PC-3 (cell line): ENCODE measurements around the gene RCSD1. TPM values are rescaled to one million over a fixed set of nuclear protein-coding genes. Genes with fewer than 3 reads are reported as not detected.
A peak's percentile ranks its signal among the peaks of the same experiment; 100 is the strongest.

Experiments
- ATAC-seq: fragments of 200-7000 bp; cut with Tn5 transposase; 2 replicates; pipeline ENCODE4 v1.9.1; 2020; ENCODE audit warnings: mild to moderate bottlenecking, moderate library complexity
- BruUV-seq: library from RNA; stranded (reverse); fragments of 400-500 nt; replicated peaks from 2 replicates; lab custom pipeline; 2021; lab: Mats Ljungman, UMichigan
- CTCF ChIA-PET: fragments of 300-600 bp; sonication (Branson Sonifier 250); formaldehyde crosslinking; loops from one replicate; lab custom pipeline; 2022; ENCODE audit warnings: antibody characterized with exemption; lab: Charles Lee
- POLR2A ChIA-PET: fragments of 300-600 bp; sonication (Branson Sonifier 250); formaldehyde crosslinking; loops from one replicate; lab custom pipeline; 2022; ENCODE audit warnings: antibody characterized with exemption; ENCODE audit not compliant: unreplicated experiment; lab: Charles Lee
- DNase-seq: peaks from one replicate; pipeline ENCODE4 v3.0.0-alpha.2; 2015
- H2AFZ ChIP-seq: fragments of 300-600 bp; sonication (generic); 2 replicates; pipeline ENCODE4 v1.6.0; 2016; ENCODE audit warnings: antibody characterized with exemption, low read length
- H3F3A ChIP-seq: fragments of 300-600 bp; sonication (generic); one replicate; pipeline ENCODE4 v1.6.0; 2017; ENCODE audit warnings: antibody characterized with exemption, low read length, control low read depth, mild to moderate bottlenecking; ENCODE audit not compliant: unreplicated experiment
- H3K27ac ChIP-seq: fragments of 300-600 bp; sonication (generic); 2 replicates; pipeline ENCODE4 v1.5.1; 2016; ENCODE audit warnings: mild to moderate bottlenecking, low read length
- H3K27me3 ChIP-seq: fragments of 300-600 bp; sonication (generic); 2 replicates; pipeline ENCODE4 v1.6.1; 2016; ENCODE audit warnings: low read length, mixed read lengths
- H3K36me3 ChIP-seq: fragments of 300-600 bp; sonication (generic); 2 replicates; pipeline ENCODE4 v1.6.1; 2016; ENCODE audit warnings: low read depth, mixed run types, low read length, mixed read lengths
- H3K4me1 ChIP-seq: fragments of 300-600 bp; sonication (generic); 2 replicates; pipeline ENCODE4 v1.5.1; 2016; ENCODE audit warnings: low read length; ENCODE audit not compliant: insufficient read depth
- H3K4me2 ChIP-seq: fragments of 300-600 bp; sonication (generic); 2 replicates; pipeline ENCODE4 v1.6.0; 2016; ENCODE audit warnings: low read length
- H3K4me3 ChIP-seq: fragments of 300-600 bp; sonication (generic); 2 replicates; pipeline ENCODE4 v1.5.1; 2016; ENCODE audit warnings: mild to moderate bottlenecking, low read length, mixed read lengths
- H3K79me2 ChIP-seq: fragments of 300-600 bp; sonication (generic); 2 replicates; pipeline ENCODE4 v1.6.1; 2017; ENCODE audit warnings: low read length, mixed read lengths
- H3K9ac ChIP-seq: fragments of 300-600 bp; sonication (generic); 2 replicates; pipeline ENCODE4 v1.6.0; 2016; ENCODE audit warnings: mild to moderate bottlenecking, low read length
- H3K9me2 ChIP-seq: fragments of 300-600 bp; sonication (generic); replicated peaks from 2 replicates; pipeline ENCODE4 v1.6.1; 2016; ENCODE audit warnings: mixed run types, low read length, mixed read lengths
- H3K9me3 ChIP-seq: fragments of 300-600 bp; sonication (generic); 2 replicates; pipeline ENCODE4 v1.6.1; 2016; ENCODE audit warnings: low read length, mixed read lengths
- H4K20me1 ChIP-seq: fragments of 300-600 bp; sonication (generic); 2 replicates; pipeline ENCODE4 v1.6.1; 2016; ENCODE audit warnings: low read length, mixed read lengths
- CTCF ChIP-seq: fragments of 300-600 bp; sonication (generic); conservative IDR thresholded peaks from 2 replicates; pipeline ENCODE4 v1.5.1; 2017; ENCODE audit warnings: antibody characterized with exemption, low read depth, mild to moderate bottlenecking, low read length
- EZH2 ChIP-seq: fragments of 300-600 bp; sonication (generic); IDR thresholded peaks from one replicate; pipeline ENCODE4 v1.6.1; 2017; ENCODE audit warnings: antibody characterized with exemption, mild to moderate bottlenecking, low read length; ENCODE audit not compliant: unreplicated experiment
- EZH2phosphoT487 ChIP-seq: fragments of 300-600 bp; sonication (generic); IDR thresholded peaks from 2 replicates; pipeline ENCODE4 v1.6.1; 2018; ENCODE audit warnings: mild to moderate bottlenecking, antibody characterized with exemption, low read length, borderline replicate concordance
- intact Hi-C: fragments of 100-400 bp; cut with micrococcal nuclease; formaldehyde crosslinking; loops from 2 replicates; pipeline ENCODE4 v1.9.0; 2023
- total RNA-seq: library from RNA; depleted of rRNA; stranded (reverse); fragments of >200 nt; gene quantifications from 2 replicates; pipeline ENCODE4 v1.2.3, GENCODE V29; 2014

RCSD1 gene
- total RNA-seq, 1 experiment from 2014 or later: not detected

- intact Hi-C loops: no loop called here
- no peak overlapping the region for H3K4me2 ChIP-seq
- H3K9me3 ChIP-seq: no peaks in the 10 kb centered on the region
- no peak overlapping the region for H3K9ac ChIP-seq
- peaks cover 4% of the 10 kb centered on the region; the same call in 1 of the 2 replicates for H3K27me3 ChIP-seq
- no peak overlapping the region for H3K4me3 ChIP-seq
- H3K79me2 ChIP-seq: no peaks in the 10 kb centered on the region
- H2AFZ ChIP-seq: no peak overlapping the region
- no peaks in the 10 kb centered on the region for H3K9me2 ChIP-seq
- DNase-seq (no peak), ATAC-seq (no peak)
- TF ChIP-seq EZH2: no peak
- H3K4me1 ChIP-seq: no peaks in the 10 kb centered on the region
- no peaks in the 10 kb centered on the region for H4K20me1 ChIP-seq
- no TSS peak for BruUV-seq
- POLR2A ChIA-PET: interaction anchor here (0.6 kb wide), 1 partner anchor 169 kb away, joined by 4 read pairs; no protein-coding TSS in a partner anchor
- CTCF ChIA-PET: interaction anchor here (0.6 to 0.7 kb wide), 2 partner anchors 10 to 46 kb away, joined by 3 read pairs; no protein-coding TSS in a partner anchor
- no peak overlapping the region for H3K27ac ChIP-seq
- H3F3A ChIP-seq: no peaks in the 10 kb centered on the region
- H3K36me3 ChIP-seq: no peaks in the 10 kb centered on the region
Observed at GRCh38 chr1:167695756-167696561, 65.9 kb downstream of the RCSD1 start.

DNA sequence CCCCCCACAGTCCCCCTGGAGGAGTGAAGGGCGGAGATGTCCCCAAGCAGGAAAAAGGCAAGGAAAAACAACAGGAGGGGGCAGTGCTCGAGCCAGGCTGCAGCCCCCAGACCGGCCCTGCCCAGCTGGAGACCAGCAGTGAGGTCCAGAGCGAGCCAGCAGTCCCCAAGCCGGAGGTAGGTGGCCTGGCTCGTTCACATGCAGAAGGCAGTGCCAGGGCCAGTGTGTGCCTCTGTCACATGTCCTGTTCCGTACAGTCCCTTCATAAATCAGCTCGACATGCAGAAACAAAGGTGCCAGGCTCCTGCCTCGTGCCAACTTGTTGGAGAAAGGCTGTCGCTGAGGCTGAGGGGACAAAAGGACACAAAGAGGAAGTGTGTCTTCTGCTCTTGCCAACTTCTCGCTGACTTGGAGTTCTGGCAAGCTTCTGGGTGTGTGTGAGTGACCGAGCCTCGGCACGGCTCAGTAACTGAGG lies 67.7 kb downstream of the RCSD1 start:
- H3K9ac ChIP-seq: no peak overlapping the region
- TF ChIP-seq EZH2phosphoT487: no peak
- no peak for TF ChIP-seq EZH2
- no peak for TF ChIP-seq CTCF
- no peaks in the 10 kb centered on the region for H3K9me3 ChIP-seq
- intact Hi-C loops: no loop called here
- H3K27me3 ChIP-seq: peaks cover 18% of the 10 kb centered on the region
- H2AFZ ChIP-seq: no peak overlapping the region
- H3K79me2 ChIP-seq: no peaks in the 10 kb centered on the region
- CTCF ChIA-PET: no interaction called here
- ATAC-seq (no peak; the same call in 1 of the 2 replicates), DNase-seq (no peak)
- H3K4me1 ChIP-seq: no peaks in the 10 kb centered on the region
- no peaks in the 10 kb centered on the region for H4K20me1 ChIP-seq
- H3F3A ChIP-seq: no peaks in the 10 kb centered on the region
- H3K36me3 ChIP-seq: no peaks in the 10 kb centered on the region
- POLR2A ChIA-PET: no interaction called here
- H3K4me3 ChIP-seq: no peak overlapping the region
- H3K4me2 ChIP-seq: no peak overlapping the region
- no peaks in the 10 kb centered on the region for H3K9me2 ChIP-seq
- no TSS peak for BruUV-seq
- no peak overlapping the region for H3K27ac ChIP-seq

GRCh38 chr1:167698313-167698712 lies 68.3 kb downstream of the RCSD1 start:
- DNase-seq (no peak), ATAC-seq (peak; percentile 29; the same call in 1 of the 2 replicates)
- CTCF ChIA-PET: no interaction called here
- no peak overlapping the region for H3K27ac ChIP-seq
- intact Hi-C loops: no loop called here
- H2AFZ ChIP-seq: no peak overlapping the region
- H3K4me2 ChIP-seq: no peak overlapping the region
- no peak overlapping the region for H3K9ac ChIP-seq
- no peaks in the 10 kb centered on the region for H3K79me2 ChIP-seq
- H3K9me3 ChIP-seq: no peaks in the 10 kb centered on the region
- no peaks in the 10 kb centered on the region for H3K4me1 ChIP-seq
- H4K20me1 ChIP-seq: no peaks in the 10 kb centered on the region
- no peaks in the 10 kb centered on the region for H3K9me2 ChIP-seq
- no TSS peak for BruUV-seq
- no peak overlapping the region for H3K4me3 ChIP-seq
- POLR2A ChIA-PET: no interaction called here
- H3F3A ChIP-seq: no peaks in the 10 kb centered on the region
- H3K27me3 ChIP-seq: peaks cover 24% of the 10 kb centered on the region
- no peaks in the 10 kb centered on the region for H3K36me3 ChIP-seq
- TF ChIP-seq CTCF (no peak), EZH2phosphoT487 (no peak), EZH2 (no peak)
